ENCODE data around the gene GSTA2.
"Not testable (repeated sequence)": the region's sequence is repeated elsewhere in the genome, so short reads cannot be mapped to it uniquely, and the experiment has no call there.

GSTA2 gene

DNA sequence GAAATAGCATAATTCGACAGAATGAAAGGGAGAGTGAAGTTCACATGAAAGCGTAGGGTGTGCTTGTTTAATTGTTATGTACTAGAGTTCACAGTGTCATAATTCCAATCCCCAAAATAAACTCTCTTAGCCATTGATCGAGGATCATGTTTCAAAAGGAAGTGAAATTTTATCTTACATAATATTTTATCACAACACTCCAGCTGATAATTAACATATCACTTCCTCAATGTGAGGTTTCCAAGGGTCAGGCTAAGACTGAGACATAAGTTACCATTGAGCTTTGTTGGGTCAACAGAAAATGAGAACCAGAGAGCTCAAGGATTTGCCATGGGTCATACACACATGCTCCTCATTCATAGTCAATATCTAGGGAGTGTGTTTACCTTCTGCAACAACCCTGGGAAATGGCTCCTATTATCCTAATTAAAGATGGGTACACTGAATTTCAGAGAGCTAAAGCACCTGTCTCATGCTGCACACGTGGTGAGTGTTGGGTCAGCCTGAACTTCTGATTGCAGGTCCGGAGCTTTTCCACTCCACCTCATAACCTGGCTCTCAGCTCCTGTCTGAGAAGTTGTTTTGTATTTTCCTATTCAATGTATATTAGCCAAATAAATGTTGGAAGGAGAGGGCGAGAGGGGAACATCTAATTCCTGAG lies 3.0 kb downstream of the GSTA2 start:
- no peak for DNase-seq (ENCODE audit: low read depth in 2 of 3, low spot score in 2 of 3)

DNA sequence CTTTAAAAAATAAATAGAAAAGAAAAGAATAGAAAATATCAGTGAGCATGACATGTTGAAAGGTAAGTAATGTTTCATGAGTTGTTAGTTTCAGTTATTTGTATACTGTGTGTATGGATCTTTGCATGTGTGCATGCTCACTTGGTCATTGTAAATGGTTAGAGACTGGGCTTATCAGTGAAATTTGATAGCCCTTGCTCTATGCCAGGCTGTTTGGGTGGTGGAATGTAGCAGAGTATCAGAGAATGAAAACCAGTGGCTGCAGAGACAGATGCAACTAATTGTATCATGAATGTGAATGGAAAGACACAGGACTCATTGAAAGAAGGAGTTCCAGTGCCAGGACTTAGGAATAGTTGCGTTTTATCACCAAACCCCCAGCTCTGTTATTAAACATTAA lies 4.2 kb downstream of the GSTA2 start:
- DNase-seq (ENCODE audit: low read depth in 2 of 3, low spot score in 2 of 3), result no peak

DNA sequence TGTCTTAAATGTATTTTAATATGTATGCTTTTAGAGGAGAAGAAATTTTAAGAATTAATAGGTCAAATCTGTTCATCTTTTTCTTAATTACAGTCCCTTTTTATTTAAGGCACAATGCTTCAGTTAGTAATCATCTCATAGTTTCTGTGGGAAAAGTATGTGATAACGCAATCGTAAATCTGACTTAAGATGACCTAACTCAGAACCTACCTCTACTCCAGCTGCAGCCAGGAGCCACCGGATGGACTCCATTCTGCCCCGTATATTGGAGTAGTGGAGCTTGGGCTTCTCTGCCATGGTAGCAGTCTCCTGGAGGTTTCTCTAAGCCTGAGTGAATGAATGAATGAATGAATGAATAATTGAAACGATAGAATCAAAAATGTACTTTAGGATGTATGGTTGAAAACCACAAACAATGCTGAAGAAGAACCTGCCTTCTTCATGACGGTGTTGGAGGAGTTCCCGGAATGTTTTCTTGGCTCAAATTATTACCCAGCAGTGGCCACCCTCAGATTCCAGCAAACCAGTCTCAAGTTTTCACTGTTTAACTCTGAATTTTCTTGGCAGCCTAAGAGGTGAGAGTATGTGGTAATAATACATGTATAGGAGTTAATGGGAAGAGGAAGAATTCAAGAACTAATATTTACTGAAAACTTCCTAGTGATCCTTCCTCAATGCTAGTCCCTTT lies 5.5 kb downstream of the GSTA2 start:
- DNase-seq (ENCODE audit: low read depth in 2 of 3, low spot score in 2 of 3), result not testable (repeated sequence)

DNA sequence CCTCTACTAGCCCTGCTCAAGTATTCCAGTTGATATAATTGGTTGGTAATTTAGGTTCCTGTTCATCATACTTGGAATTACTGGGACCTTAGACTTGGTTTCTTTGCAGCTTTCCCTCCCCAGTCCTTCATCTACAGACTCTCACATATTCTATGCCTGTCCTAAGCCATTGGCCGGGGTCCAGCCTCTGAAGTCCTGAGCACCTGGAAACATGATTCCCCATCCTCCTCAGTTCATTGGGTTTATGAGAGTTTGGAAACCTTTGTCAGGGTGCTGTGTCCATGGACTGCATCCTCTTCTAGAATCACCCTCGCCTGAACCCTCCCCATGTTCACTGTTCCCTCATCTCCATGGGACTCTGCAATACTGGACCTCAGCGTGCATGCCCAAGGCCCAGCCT lies 8.8 kb downstream of the GSTA2 start:
- DNase-seq (ENCODE audit: low read depth in 2 of 3, low spot score in 2 of 3), result no peak

- not testable (repeated sequence) for DNase-seq (ENCODE audit: low read depth in 2 of 3, low spot score in 2 of 3)
These were observed 10.1 kb downstream of the GSTA2 start for GRCh38 chr6:52753137-52753536.

GRCh38 chr6:52752310-52752709 lies 11.0 kb downstream of the GSTA2 start:
- no peak for DNase-seq (ENCODE audit: low read depth in 2 of 3, low spot score in 2 of 3)

DNA sequence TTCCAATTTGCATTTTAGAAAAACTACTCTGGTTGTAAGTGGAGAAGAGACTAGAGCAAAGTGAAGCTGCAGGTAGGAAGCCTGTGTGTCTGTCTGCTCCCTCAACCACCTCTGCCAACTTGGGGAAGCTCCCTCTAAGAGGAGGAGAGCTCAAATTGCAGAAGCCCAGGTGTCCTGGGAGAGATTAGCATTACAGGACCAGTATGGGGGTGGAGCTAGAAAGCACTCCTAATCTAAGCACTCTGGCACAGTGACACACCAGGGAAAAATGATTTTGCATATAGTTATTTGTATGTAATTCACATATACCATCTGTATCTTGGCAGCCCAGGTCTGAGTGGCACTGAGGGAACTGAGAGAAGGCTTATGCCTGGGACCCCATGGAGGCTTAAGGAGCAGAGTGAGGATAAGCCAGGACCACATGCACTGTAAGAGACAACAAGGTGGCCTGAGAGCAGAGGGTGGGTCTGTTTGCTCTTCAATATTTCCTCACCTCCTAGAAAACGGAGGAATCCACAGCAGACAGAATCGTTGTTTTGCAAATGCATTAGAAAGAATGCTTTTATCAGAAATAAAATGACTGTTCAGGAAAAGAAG lies 13.6 kb downstream of the GSTA2 start:
- DNase-seq (ENCODE audit: low read depth in 2 of 3, low spot score in 2 of 3), result no peak

GRCh38 chr6:52747301-52747700 lies 16.0 kb downstream of the GSTA2 start:
- DNase-seq (ENCODE audit: low read depth in 2 of 3, low spot score in 2 of 3), result not testable (repeated sequence)

GRCh38 chr6:52746213-52746612 lies 17.1 kb downstream of the GSTA2 start:
- no peak for DNase-seq (ENCODE audit: low read depth in 2 of 3, low spot score in 2 of 3)

DNA sequence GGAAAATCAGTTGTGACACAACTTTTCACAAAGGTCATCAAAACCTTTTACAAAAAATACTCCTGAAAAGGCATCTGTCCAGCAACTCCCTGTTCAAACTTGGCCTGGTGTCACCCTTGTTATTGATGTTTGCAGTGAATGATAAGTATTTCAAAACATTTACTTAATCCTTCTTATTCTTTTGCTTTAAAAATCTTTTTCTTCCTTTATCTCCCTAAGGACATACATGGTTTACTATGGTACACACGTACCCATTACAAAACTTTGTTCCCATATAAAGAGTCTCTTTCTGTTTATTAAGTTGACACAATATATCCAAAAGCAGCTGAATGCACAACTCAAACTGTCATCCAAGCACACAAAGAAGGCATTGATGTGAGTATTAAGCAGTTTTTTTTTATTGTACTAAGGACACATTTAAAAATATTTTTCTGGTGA lies 17.5 kb downstream of the GSTA2 start:
- DNase-seq (ENCODE audit: low read depth in 2 of 3, low spot score in 2 of 3), result no peak

DNA sequence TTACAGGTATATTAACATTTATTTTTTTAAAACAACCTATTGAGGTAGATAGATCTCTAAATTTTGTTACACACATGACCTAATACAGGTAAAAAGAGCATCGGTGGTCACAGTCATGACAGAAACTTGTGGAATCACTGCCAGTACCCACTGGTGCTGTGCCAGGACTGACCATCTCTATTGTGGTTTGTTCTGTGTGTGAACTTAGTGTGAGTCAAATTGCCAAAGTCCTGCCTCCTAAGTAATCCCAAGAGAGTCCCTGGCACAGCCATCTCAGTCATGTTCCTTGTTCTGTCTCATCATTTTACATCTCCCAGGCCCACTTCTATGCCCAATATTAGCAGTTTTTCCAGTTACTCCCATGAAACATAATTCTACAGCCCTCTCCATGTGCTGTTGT lies 21.4 kb downstream of the GSTA2 start:
- no peak for DNase-seq (ENCODE audit: low read depth in 2 of 3, low spot score in 2 of 3)

DNA sequence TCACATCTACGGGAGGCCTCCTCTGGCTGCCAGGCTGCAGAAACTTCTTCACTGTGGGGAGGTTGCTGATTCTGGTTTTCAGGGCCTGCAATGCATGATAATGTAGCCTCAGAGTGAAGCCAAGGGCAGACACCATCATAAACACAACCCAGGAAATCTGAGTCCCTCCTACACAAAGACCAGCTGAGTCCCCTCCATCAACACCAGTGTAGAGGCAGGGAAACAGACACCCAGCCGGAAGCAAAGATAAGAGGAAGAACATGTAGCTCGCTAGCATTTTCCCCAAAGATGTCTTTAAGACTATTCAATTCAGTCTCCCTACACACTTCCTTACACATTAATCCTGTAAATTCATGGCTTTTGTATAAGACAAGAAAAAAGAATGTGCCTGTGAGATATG lies 23.6 kb downstream of the GSTA2 start:
- no peak for DNase-seq (ENCODE audit: low read depth in 2 of 3, low spot score in 2 of 3)

DNA sequence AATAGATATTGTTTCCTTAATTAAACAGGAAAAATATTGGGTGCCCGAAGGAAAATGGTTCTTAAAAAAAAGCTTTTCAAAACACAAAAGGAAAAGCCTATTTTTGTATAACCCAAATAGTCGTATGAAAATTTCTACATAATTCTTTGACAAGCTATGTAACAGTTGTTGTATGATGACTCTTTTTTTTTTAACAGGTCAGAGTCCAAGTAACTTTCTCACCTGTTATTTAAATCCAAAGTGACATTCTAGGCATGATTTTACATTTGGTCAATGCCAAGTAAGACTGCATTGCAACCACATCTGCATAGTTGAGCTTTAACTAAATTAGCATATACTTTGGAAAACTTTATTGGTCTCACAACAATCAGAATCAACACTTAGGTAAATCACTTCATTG lies 24.1 kb downstream of the GSTA2 start:
- DNase-seq (ENCODE audit: low read depth in 2 of 3, low spot score in 2 of 3), result no peak

DNA sequence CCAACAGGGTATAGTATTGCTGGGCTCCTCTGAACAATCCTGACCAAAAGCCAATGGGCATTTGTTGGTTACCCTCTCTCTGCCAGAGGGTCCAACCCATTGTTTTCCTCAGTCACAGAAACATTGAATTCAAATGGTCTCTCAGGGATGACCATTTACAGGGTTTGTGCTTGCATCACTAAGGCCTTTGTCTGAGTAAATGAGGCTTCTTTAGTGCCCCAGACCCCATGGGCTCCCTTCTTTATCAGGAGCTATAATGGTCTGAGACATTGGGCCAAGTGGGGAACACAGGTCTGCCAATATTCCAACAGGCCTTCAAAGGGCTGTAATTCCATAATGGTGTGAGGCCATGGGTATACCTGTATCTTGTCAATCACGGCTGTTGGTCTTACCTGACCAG lies 27.1 kb downstream of the GSTA2 start:
- no peak for DNase-seq (ENCODE audit: low read depth in 2 of 3, low spot score in 2 of 3)

- no peak for DNase-seq (ENCODE audit: low read depth in 2 of 3, low spot score in 2 of 3)
These were observed 28.2 kb downstream of the GSTA2 start for GRCh38 chr6:52735071-52735470.

DNA sequence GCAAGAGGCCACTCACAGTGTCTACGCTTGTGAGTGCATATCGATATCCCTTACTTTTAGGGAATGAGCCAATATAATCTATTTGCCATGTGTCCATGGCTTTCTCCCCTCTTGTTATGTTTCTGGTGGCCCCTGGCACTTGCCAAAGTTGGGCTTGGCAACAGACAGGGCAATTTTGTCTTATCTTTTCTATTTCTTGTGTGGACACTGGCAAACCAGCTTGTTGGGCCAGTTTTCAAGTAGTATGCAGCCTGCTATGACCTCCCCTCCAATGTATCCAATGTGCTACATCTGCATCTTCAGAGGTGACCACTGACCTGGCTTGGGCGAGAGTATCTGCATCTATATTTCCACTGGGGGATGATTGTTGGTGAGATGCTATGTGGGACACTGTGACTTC lies 29.2 kb downstream of the GSTA2 start:
- no peak for DNase-seq (ENCODE audit: low read depth in 2 of 3, low spot score in 2 of 3)

- DNase-seq (ENCODE audit: low read depth in 2 of 3, low spot score in 2 of 3), result no peak
These were observed 30.1 kb downstream of the GSTA2 start for GRCh38 chr6:52733172-52733571.

DNA sequence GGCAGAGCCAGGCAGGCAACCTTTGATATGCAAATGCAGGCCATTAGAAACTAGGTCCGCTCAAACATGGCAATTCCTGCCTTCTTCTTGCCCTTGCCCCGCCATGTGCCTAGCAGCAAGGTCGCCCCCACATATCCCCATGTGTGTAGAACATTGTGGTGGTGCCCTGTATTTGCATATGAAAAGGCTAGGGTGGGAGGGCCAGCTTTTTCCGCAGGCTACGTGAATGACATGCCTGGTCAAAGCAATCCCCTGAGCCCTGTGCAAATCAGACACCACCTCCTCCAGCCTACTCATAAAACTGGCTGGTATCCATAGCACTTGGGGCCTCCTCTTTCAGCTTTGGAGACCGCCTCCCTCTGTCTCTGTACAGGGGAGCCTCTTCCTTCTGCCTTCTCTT lies 31.6 kb downstream of the GSTA2 start:
- no peak for DNase-seq (ENCODE audit: low read depth in 2 of 3, low spot score in 2 of 3)

GRCh38 chr6:52729576-52729975 lies 33.7 kb downstream of the GSTA2 start:
- DNase-seq (ENCODE audit: low read depth in 2 of 3, low spot score in 2 of 3), result no peak

- DNase-seq (ENCODE audit: low read depth in 2 of 3, low spot score in 2 of 3), result no peak
These were observed 34.9 kb downstream of the GSTA2 start for GRCh38 chr6:52728394-52728793.

GRCh38 chr6:52727908-52728307 lies 35.4 kb downstream of the GSTA2 start:
- DNase-seq (ENCODE audit: low read depth in 2 of 3, low spot score in 2 of 3), result no peak

- DNase-seq (ENCODE audit: low read depth in 2 of 3, low spot score in 2 of 3), result no peak
These were observed 36.3 kb downstream of the GSTA2 start for GRCh38 chr6:52726741-52727535.

Data from activated CD8-positive, alpha-beta memory T cell treated with anti-CD3 and anti-CD28 coated beads for 48 hours (primary cell).